Measurements from ENCODE around the gene ZC3H12D.

DNA sequence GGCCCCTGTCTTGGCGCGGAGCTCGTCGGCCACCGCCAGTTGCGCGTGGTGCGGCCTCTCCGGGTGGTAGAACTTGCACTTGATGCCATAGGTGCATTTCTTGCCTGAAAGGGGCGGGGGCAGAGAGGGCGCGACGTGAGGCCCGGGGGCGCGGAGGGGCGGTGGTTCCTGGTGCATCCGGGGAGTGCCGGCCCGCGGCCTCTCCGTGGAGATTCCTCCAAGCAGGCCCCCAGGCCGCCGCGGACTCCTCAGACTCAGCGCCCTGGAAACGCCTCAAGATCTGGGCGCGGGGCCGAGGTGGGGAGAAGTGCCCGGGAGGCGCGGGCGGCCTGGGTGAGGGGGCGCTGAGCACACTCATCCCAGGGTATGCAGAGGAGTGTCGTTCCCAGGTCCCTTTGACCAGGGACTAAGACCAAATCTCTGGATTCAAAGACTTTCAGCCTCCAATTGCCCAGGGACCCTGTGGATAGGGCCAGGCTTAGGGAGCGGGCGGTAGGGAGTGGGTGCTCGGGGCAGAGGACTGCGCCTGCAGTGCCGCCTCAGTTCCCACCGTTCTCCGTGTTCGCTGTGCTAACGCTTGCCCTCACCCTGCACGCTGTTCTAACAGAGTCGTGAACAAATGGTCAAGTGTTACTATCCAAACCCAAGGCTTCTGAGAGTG, 33.3 kb downstream of the ZC3H12D start:
- TF ChIP-seq, protein P1, sequence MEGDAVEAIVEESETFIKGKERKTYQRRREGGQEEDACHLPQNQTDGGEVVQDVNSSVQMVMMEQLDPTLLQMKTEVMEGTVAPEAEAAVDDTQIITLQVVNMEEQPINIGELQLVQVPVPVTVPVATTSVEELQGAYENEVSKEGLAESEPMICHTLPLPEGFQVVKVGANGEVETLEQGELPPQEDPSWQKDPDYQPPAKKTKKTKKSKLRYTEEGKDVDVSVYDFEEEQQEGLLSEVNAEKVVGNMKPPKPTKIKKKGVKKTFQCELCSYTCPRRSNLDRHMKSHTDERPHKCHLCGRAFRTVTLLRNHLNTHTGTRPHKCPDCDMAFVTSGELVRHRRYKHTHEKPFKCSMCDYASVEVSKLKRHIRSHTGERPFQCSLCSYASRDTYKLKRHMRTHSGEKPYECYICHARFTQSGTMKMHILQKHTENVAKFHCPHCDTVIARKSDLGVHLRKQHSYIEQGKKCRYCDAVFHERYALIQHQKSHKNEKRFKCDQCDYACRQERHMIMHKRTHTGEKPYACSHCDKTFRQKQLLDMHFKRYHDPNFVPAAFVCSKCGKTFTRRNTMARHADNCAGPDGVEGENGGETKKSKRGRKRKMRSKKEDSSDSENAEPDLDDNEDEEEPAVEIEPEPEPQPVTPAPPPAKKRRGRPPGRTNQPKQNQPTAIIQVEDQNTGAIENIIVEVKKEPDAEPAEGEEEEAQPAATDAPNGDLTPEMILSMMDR (IDR thresholded peaks at IDR 0.05; ENCODE audit: borderline replicate concordance, extremely low read depth, low read length, poor library complexity, severe bottlenecking), result no peak
- no peak for TF ChIP-seq EZH2 (IDR thresholded peaks at IDR 0.05; ENCODE audit: borderline replicate concordance, low read depth, low read length, severe bottlenecking)
